Trophoblast cell (in vitro differentiated cells and primary cell): Measurements from ENCODE around the gene RPL10A.

Source experiments
- DNase-seq, 2 donors: peaks; one replicate each; pipeline ENCODE4 v3.0.0-alpha.2; 2016
- H2AFZ ChIP-seq: 2 replicates; pipeline ENCODE4 v1.6.1; 2013; ENCODE audit warnings: low read length, moderate library complexity, mild to moderate bottlenecking; ENCODE audit not compliant: insufficient read depth, poor library complexity
- H2AK5ac ChIP-seq: 2 replicates; pipeline ENCODE4 v1.6.1; 2013; ENCODE audit warnings: mild to moderate bottlenecking, low read length
- H2BK120ac ChIP-seq: 2 replicates; pipeline ENCODE4 v1.6.1; 2013; ENCODE audit warnings: low read length, mild to moderate bottlenecking, moderate library complexity; ENCODE audit not compliant: insufficient read depth, poor library complexity
- H2BK12ac ChIP-seq: 2 replicates; pipeline ENCODE4 v1.6.1; 2013; ENCODE audit warnings: mild to moderate bottlenecking, low read length, moderate library complexity
- H2BK5ac ChIP-seq: 2 replicates; pipeline ENCODE4 v1.6.1; 2013; ENCODE audit warnings: low read length, low read depth, moderate library complexity, mild to moderate bottlenecking; ENCODE audit not compliant: poor library complexity
- H3K14ac ChIP-seq: 2 replicates; pipeline ENCODE4 v1.6.1; 2013; ENCODE audit warnings: mild to moderate bottlenecking, low read length
- H3K18ac ChIP-seq: 2 replicates; pipeline ENCODE4 v1.6.1; 2013; ENCODE audit warnings: mild to moderate bottlenecking, low read length
- H3K23ac ChIP-seq: 2 replicates; pipeline ENCODE4 v1.6.1; 2013; ENCODE audit warnings: low read length
- H3K27ac ChIP-seq: 2 replicates; pipeline ENCODE4 v1.5.1; 2013; ENCODE audit warnings: low read depth, mild to moderate bottlenecking, inconsistent platforms, low read length, moderate library complexity
- H3K27me3 ChIP-seq: 2 replicates; pipeline ENCODE4 v1.6.1; 2013; ENCODE audit warnings: inconsistent platforms, mild to moderate bottlenecking, low read length, moderate library complexity; ENCODE audit not compliant: insufficient read depth
- H3K36me3 ChIP-seq, 2 experiments: 1 replicate in 1 of 2; 2 replicates in 1 of 2; pipeline ENCODE4 v1.6.1; 2013; ENCODE audit warnings: low read length in 2 of 2, mild to moderate bottlenecking in 2 of 2, moderate library complexity in 1 of 2; ENCODE audit not compliant: insufficient read depth in 2 of 2, control insufficient read depth in 1 of 2
- H3K4ac ChIP-seq: 2 replicates; pipeline ENCODE4 v1.6.1; 2013; ENCODE audit warnings: low read depth, mild to moderate bottlenecking, low read length, moderate library complexity
- H3K4me1 ChIP-seq, 2 experiments: 1 replicate in 1 of 2; 2 replicates in 1 of 2; pipeline ENCODE4 v1.6.1; 2013; ENCODE audit warnings: low read length in 2 of 2, mild to moderate bottlenecking in 2 of 2, moderate library complexity in 1 of 2; ENCODE audit not compliant: insufficient read depth in 2 of 2, control insufficient read depth in 1 of 2
- H3K4me2 ChIP-seq: 2 replicates; pipeline ENCODE4 v1.6.1; 2013; ENCODE audit warnings: inconsistent platforms, mild to moderate bottlenecking, low read length, moderate library complexity
- H3K4me3 ChIP-seq: 2 replicates; pipeline ENCODE4 v1.5.1; 2013; ENCODE audit warnings: mild to moderate bottlenecking, low read depth, low read length, inconsistent platforms
- H3K79me1 ChIP-seq: one replicate; pipeline ENCODE4 v1.6.1; 2013; ENCODE audit warnings: low read length
- H3K79me2 ChIP-seq: 2 replicates; pipeline ENCODE4 v1.6.1; 2013; ENCODE audit warnings: low read length, mild to moderate bottlenecking; ENCODE audit not compliant: control insufficient read depth, insufficient read depth, poor library complexity
- H3K9ac ChIP-seq: 2 replicates; pipeline ENCODE4 v1.6.1; 2013; ENCODE audit warnings: mild to moderate bottlenecking, low read length
- H3K9me3 ChIP-seq: 2 replicates; pipeline ENCODE4 v1.6.1; 2013; ENCODE audit warnings: low read depth, mild to moderate bottlenecking, control low read depth, inconsistent platforms, low read length; ENCODE audit not compliant: insufficient read depth
- H4K12ac ChIP-seq: 2 replicates; pipeline ENCODE4 v1.6.1; 2013; ENCODE audit warnings: low read depth, mild to moderate bottlenecking, low read length, moderate library complexity
- H4K8ac ChIP-seq: 2 replicates; pipeline ENCODE4 v1.6.1; 2013; ENCODE audit warnings: low read depth, mild to moderate bottlenecking, low read length, moderate library complexity
- H4K91ac ChIP-seq: one replicate; pipeline ENCODE4 v1.6.1; 2013; ENCODE audit warnings: low read depth, mild to moderate bottlenecking, low read length, moderate library complexity
- WGBS: extraction: QIAGEN DNeasy Blood & Tissue Kit; methylation state at CpG from one replicate; pipeline ENCODE4 v1.1.7; 2013; ENCODE audit warnings: missing lambda C conversion rate; ENCODE audit not compliant: insufficient read length, insufficient coverage; ENCODE audit errors: extremely low coverage; 5-methylcytosine and 5-hydroxymethylcytosine counted together

Gene RPL10A

GRCh38 chr6:35507221-35507620 is 39.0 kb downstream of the RPL10A start:
- Histone ChIP-seq H2BK5ac (no peak overlapping the region), H4K8ac (no peak overlapping the region), H2AK5ac (no peak overlapping the region), H2BK12ac (no peak overlapping the region), H3K4me1 (no peaks in the 10 kb centered on the region), H3K18ac (no peak overlapping the region), H4K12ac (no peak overlapping the region), H3K4me3 (no peak overlapping the region), H3K9ac (no peak overlapping the region), H3K27ac (no peak overlapping the region), H3K27me3 (no peaks in the 10 kb centered on the region), H3K79me2 (no peaks in the 10 kb centered on the region), H2AFZ (no peak overlapping the region), H3K23ac (no peak overlapping the region), H3K4ac (no peak overlapping the region), H3K36me3 (no peaks in the 10 kb centered on the region), H2BK120ac (no peak overlapping the region), H3K14ac (no peak overlapping the region), H3K79me1 (no peaks in the 10 kb centered on the region), H4K91ac (no peak overlapping the region), H3K9me3 (no peaks in the 10 kb centered on the region), H3K4me2 (no peak overlapping the region)
- DNase-seq: no peak
- WGBS: no CpG with 5 or more reads among the region's 2 CpGs

GRCh38 chr6:35508027-35508426 is 39.8 kb downstream of the RPL10A start:
- Histone ChIP-seq H2AFZ (no peak overlapping the region), H3K23ac (no peak overlapping the region), H2BK12ac (no peak overlapping the region), H3K27ac (no peak overlapping the region), H3K4ac (no peak overlapping the region), H3K4me1 (no peaks in the 10 kb centered on the region), H3K4me2 (no peak overlapping the region), H4K8ac (no peak overlapping the region), H3K9ac (no peak overlapping the region), H3K4me3 (no peak overlapping the region), H3K79me2 (no peaks in the 10 kb centered on the region), H3K14ac (no peak overlapping the region), H2AK5ac (no peak overlapping the region), H4K91ac (no peak overlapping the region), H2BK120ac (no peak overlapping the region), H4K12ac (no peak overlapping the region), H3K18ac (no peak overlapping the region), H3K9me3 (no peaks in the 10 kb centered on the region), H3K79me1 (no peaks in the 10 kb centered on the region), H3K27me3 (no peaks in the 10 kb centered on the region), H2BK5ac (no peak overlapping the region), H3K36me3 (no peaks in the 10 kb centered on the region)
- WGBS: no CpG with 5 or more reads among the region's 2 CpGs
- DNase-seq: no peak

GRCh38 chr6:35508542-35508941 is 40.3 kb downstream of the RPL10A start:
- DNase-seq: no peak
- Histone ChIP-seq H2BK12ac (no peak overlapping the region), H3K18ac (no peak overlapping the region), H2AFZ (no peak overlapping the region), H3K14ac (no peak overlapping the region), H3K36me3 (no peaks in the 10 kb centered on the region), H3K79me2 (no peaks in the 10 kb centered on the region), H3K27ac (no peak overlapping the region), H2AK5ac (no peak overlapping the region), H3K23ac (no peak overlapping the region), H4K91ac (no peak overlapping the region), H3K4me3 (no peak overlapping the region), H4K8ac (no peak overlapping the region), H4K12ac (no peak overlapping the region), H3K9me3 (no peaks in the 10 kb centered on the region), H3K27me3 (no peaks in the 10 kb centered on the region), H2BK5ac (no peak overlapping the region), H2BK120ac (no peak overlapping the region), H3K4me1 (no peaks in the 10 kb centered on the region), H3K4me2 (no peak overlapping the region), H3K9ac (no peak overlapping the region), H3K4ac (no peak overlapping the region), H3K79me1 (no peaks in the 10 kb centered on the region)
- WGBS: no CpG with 5 or more reads among the region's 5 CpGs

GRCh38 chr6:35510916-35511561 is 42.8 kb downstream of the RPL10A start:
- Histone ChIP-seq H3K4me1 (no peaks in the 10 kb centered on the region), H3K4me3 (no peak overlapping the region), H2AFZ (no peak overlapping the region), H3K9me3 (no peaks in the 10 kb centered on the region), H3K23ac (no peak overlapping the region), H3K79me2 (no peaks in the 10 kb centered on the region), H3K9ac (no peak overlapping the region), H3K27me3 (no peaks in the 10 kb centered on the region), H4K91ac (no peak overlapping the region), H3K18ac (no peak overlapping the region), H3K4me2 (no peak overlapping the region), H4K8ac (no peak overlapping the region), H2BK5ac (no peak overlapping the region), H2BK120ac (no peak overlapping the region), H3K14ac (no peak overlapping the region), H3K36me3 (no peaks in the 10 kb centered on the region), H2BK12ac (no peak overlapping the region), H3K27ac (no peak overlapping the region), H3K4ac (no peak overlapping the region), H2AK5ac (no peak overlapping the region), H3K79me1 (no peaks in the 10 kb centered on the region), H4K12ac (no peak overlapping the region)
- no peak for DNase-seq
- WGBS: no CpG with 5 or more reads among the region's 7 CpGs
